Esophagus muscularis mucosa (tissue), 4 donors: Measurements from ENCODE around the gene IPPK. TPM values are rescaled to one million over a fixed set of nuclear protein-coding genes. Genes with fewer than 3 reads are reported as not detected.

Experiments used
- DNase-seq: peaks from one replicate; pipeline ENCODE4 v3.0.0-alpha.2; 2017; ENCODE audit errors: extremely low spot score
- H3K27ac ChIP-seq, 4 donors: fragments of 200-600 bp; sonication (generic); replicated peaks in 1 of 4; 1 replicate in 3 of 4; 2 replicates in 1 of 4; pipeline ENCODE4 v1.5.1; 2016 to 2019; ENCODE audit warnings: mild to moderate bottlenecking in 1 of 4
- H3K27me3 ChIP-seq, 4 donors: fragments of 200-600 bp; sonication (generic); one replicate each; pipeline versions ENCODE4 v1.5.1 to v1.6.0; 2016 to 2019
- H3K36me3 ChIP-seq, 4 donors: fragments of 200-600 bp; sonication (generic); one replicate each; pipeline ENCODE4 v1.5.1; 2016 to 2019
- H3K4me1 ChIP-seq, 4 donors: fragments of 200-600 bp; sonication (generic); one replicate each; pipeline ENCODE4 v1.5.1; 2016 to 2019
- H3K4me3 ChIP-seq, 4 donors: fragments of 200-600 bp; sonication (generic); 1 replicate in 2 of 4; 2 replicates in 2 of 4; pipeline ENCODE4 v1.5.1; 2016 to 2019; ENCODE audit warnings: mild to moderate bottlenecking in 4 of 4, moderate library complexity in 1 of 4
- H3K9me3 ChIP-seq, 4 donors: fragments of 200-600 bp; sonication (generic); 1 replicate in 3 of 4; 2 replicates in 1 of 4; pipeline ENCODE4 v1.5.1; 2016 to 2019
- EP300 ChIP-seq: sonication (generic); formaldehyde crosslinking; IDR thresholded peaks from one replicate; pipeline ENCODE4 v1.6.1; 2017; ENCODE audit warnings: antibody characterized with exemption
- POLR2A ChIP-seq: fragments of 450-650 bp; IDR thresholded peaks from one replicate; pipeline ENCODE4 v1.6.1; 2017; ENCODE audit warnings: antibody characterized with exemption, moderate library complexity, mild to moderate bottlenecking, low read depth
- POLR2AphosphoS5 ChIP-seq, 2 donors: sonication (generic); formaldehyde crosslinking; IDR thresholded peaks; one replicate each; pipeline ENCODE4 v1.6.1; 2017; ENCODE audit warnings: antibody characterized with exemption in 2 of 2
- WGBS: methylation state at CpG from one replicate; pipeline ENCODE4 v1.1.5; 2018; 5-methylcytosine and 5-hydroxymethylcytosine counted together
- intact Hi-C: fragments of 100-400 bp; cut with DNase I; formaldehyde crosslinking; loops from one replicate; pipeline ENCODE4 v1.15.1; 2023
- total RNA-seq, 4 donors: library from RNA; depleted of rRNA; stranded (reverse); fragments of >200 nt; gene quantifications; one replicate each; pipeline versions ENCODE4 v1.1.0 to v1.2.1, GENCODE V29; 2016
- TF ChIP-seq, protein P1 (sequence below), 3 experiments: fragments of 200-600 bp in 2 of 3; fragments of 450-650 bp in 1 of 3; sonication (generic) in 2 of 3; IDR thresholded peaks; one replicate each; pipeline ENCODE4 v1.5.1; 2017 to 2019; ENCODE audit warnings: antibody characterized with exemption in 3 of 3, mild to moderate bottlenecking in 2 of 3, moderate library complexity in 1 of 3

Gene IPPK
- total RNA-seq, 4 donors from 2014 or later = 5.0 to 8.4 (median 6.1) TPM

DNA sequence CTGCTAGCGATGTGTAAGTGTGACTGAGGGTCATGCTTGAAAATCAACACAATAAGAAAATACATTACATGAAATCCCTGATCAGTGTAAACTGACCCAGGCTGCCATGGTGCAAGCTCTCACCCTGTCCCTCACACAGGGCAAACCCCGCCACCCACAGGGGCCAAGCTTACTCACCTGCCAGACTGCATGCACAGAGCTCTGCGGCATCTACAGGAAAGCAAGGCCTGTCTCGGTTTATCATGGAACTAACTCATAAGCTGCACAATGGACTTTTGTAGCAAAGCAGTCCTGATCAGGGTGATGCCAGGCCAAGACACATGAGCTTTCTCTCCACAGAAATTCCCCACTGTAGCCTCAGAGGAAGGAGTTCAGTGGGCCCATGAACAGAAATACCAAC, 9.7 kb downstream of the IPPK start:
- DNase-seq = no peak
- TF ChIP-seq, protein P1, sequence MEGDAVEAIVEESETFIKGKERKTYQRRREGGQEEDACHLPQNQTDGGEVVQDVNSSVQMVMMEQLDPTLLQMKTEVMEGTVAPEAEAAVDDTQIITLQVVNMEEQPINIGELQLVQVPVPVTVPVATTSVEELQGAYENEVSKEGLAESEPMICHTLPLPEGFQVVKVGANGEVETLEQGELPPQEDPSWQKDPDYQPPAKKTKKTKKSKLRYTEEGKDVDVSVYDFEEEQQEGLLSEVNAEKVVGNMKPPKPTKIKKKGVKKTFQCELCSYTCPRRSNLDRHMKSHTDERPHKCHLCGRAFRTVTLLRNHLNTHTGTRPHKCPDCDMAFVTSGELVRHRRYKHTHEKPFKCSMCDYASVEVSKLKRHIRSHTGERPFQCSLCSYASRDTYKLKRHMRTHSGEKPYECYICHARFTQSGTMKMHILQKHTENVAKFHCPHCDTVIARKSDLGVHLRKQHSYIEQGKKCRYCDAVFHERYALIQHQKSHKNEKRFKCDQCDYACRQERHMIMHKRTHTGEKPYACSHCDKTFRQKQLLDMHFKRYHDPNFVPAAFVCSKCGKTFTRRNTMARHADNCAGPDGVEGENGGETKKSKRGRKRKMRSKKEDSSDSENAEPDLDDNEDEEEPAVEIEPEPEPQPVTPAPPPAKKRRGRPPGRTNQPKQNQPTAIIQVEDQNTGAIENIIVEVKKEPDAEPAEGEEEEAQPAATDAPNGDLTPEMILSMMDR (IDR thresholded peaks at IDR 0.05) = no peak
- TF ChIP-seq POLR2AphosphoS5 (IDR thresholded peaks at IDR 0.05) = no peak
- TF ChIP-seq POLR2A = no peak
- no peak for TF ChIP-seq EP300
- intact Hi-C loops = no loop called here
- Histone ChIP-seq H3K9me3 (no peaks in the 10 kb centered on the region), H3K4me3 (no peak overlapping the region), H3K27me3 (no peaks in the 10 kb centered on the region), H3K27ac (no peak overlapping the region), H3K4me1 (peaks cover 6 to 32% (median 17%) of the 10 kb centered on the region in 4 donors), H3K36me3 (peaks cover 8 to 50% (median 35%) of the 10 kb centered on the region in 4 donors)
- 97% methylated on average over 3 of the region's 4 CpGs for WGBS

DNA sequence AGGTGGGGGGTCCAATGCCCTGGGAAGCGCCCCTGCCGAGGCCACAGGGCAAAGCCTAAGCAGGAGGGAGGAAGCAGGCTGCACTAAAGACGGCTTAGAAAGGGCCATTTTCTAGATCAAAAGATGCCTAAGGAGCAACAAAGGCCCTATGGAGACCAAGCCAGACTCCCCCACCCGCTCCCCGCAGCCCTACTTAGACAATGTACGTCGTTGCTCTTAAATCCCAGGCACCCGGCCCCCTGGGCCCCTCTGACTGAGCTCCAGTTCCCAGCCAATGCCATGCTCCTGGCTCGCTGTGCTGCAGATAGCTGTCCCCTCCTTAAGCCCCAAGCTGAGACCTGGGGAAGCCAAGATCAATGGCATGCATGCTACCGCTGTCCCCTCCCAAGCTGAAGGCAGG, 10.3 kb downstream of the IPPK start:
- Histone ChIP-seq H3K27me3 (no peaks in the 10 kb centered on the region), H3K4me1 (peaks cover 9 to 31% (median 15%) of the 10 kb centered on the region in 4 donors), H3K27ac (no peak overlapping the region), H3K36me3 (peaks cover 12 to 57% (median 42%) of the 10 kb centered on the region in 4 donors), H3K4me3 (no peak overlapping the region), H3K9me3 (no peaks in the 10 kb centered on the region)
- intact Hi-C loops = no loop called here
- TF ChIP-seq, protein P1 (IDR thresholded peaks at IDR 0.05) = no peak
- TF ChIP-seq POLR2A = no peak
- no peak for DNase-seq
- WGBS = 83% methylated on average over 9 of the region's 10 CpGs

DNA sequence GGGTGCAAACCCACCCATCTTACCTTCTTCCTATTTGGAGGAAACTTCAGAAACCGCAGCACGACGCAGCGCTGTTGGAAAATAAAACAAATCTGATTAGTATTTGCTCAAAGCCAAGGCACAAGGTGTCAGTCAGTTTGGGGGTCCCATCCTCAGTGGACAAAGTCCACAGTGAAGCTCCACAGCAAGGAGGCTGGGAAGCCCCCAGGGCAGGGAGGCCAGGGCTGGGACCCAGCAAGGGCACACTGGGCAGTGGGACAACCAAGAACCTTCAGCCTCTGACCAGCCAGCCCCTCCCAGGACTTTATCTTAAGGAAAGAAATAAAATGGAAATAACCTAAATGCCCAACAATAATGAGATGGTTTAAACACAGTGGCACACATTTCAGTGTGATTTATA, 11.3 kb downstream of the IPPK start:
- intact Hi-C loops = no loop called here
- Histone ChIP-seq H3K27ac (no peak overlapping the region), H3K4me3 (no peak overlapping the region), H3K9me3 (no peaks in the 10 kb centered on the region), H3K27me3 (no peaks in the 10 kb centered on the region), H3K36me3 (peaks cover 15 to 52% (median 44%) of the 10 kb centered on the region in 4 donors), H3K4me1 (peaks cover 6 to 26% (median 15%) of the 10 kb centered on the region in 4 donors)
- TF ChIP-seq, protein P1 (IDR thresholded peaks at IDR 0.05) = no peak
- 98% methylated on average over 4 of the region's 4 CpGs for WGBS
- DNase-seq = no peak

DNA sequence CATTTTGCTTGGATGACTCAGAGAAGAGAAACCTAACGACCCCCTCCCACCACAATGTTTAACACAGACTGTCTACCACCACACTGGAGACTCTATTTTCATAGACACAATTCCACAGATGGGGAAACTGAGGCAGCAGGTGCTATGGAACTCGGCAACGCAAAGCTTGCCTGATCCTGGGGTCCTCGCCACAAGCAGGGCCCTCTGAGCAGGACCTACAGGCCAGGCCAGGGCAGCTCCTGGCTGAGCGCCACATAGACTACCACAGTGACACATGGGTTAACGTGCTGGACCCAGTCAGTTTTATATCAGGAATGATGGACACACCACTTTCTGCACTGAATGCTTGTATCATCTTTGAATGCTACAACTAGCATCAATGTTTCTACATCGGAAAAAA, 11.8 kb downstream of the IPPK start:
- WGBS = 94% methylated on average over 7 of the region's 7 CpGs
- Histone ChIP-seq H3K4me3 (no peak overlapping the region), H3K27ac (no peak overlapping the region), H3K27me3 (no peaks in the 10 kb centered on the region), H3K9me3 (no peaks in the 10 kb centered on the region), H3K4me1 (peaks cover 6 to 30% (median 19%) of the 10 kb centered on the region in 4 donors), H3K36me3 (peaks cover 15 to 48% (median 44%) of the 10 kb centered on the region in 4 donors)
- no peak for DNase-seq
- TF ChIP-seq EP300 (no peak), POLR2A (no peak), POLR2AphosphoS5 (IDR thresholded peaks at IDR 0.05) (no peak)
- TF ChIP-seq, protein P1 (IDR thresholded peaks at IDR 0.05) = no peak
- intact Hi-C loops = no loop called here

DNA sequence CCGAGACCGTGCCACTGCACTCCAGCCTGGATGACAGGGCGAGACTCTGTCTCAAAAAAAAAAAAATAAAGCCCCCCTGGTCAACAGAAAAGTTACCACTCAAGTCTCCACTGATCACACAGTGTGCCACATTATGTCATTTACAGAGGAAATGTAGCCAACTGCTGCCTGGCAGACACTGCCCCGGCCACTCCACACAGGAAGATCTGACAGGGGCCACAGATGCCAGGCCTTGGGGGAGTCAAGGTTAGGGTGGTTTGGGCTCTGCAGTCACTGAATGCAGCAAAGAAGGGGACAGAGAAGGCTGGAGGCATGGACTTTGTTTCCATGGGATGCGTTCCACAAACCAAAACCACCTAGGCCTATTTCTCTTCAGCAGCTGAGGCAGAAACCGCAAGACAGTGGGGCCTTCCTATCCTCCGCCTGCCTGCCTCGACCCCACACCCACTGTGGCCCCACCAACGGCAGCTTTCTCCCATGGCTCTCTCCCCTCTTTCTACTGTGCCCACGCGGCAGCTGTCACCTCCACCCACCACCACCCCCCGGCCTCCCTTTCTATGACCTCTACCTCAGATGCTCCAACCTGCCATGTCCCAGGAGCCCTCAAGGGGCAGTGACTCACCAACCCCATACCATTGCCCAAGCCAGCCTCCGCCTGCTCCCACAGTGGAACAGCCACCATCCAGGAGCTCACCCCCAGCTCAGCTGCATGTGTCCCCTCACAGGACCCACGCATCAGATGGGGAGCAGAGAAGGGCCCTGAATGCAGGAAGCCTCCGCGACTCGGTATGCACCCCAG, 12.4 kb downstream of the IPPK start:
- DNase-seq = no peak
- peaks cover 6 to 37% (median 23%) of the 10 kb centered on the region in 4 donors for H3K4me1 ChIP-seq
- H3K36me3 ChIP-seq = peaks cover 15 to 55% (median 41%) of the 10 kb centered on the region in 4 donors
- H3K9me3 ChIP-seq = no peaks in the 10 kb centered on the region
- H3K27me3 ChIP-seq = no peaks in the 10 kb centered on the region
- no peak overlapping the region for H3K27ac ChIP-seq
- WGBS = 90% methylated on average over 16 of the region's 17 CpGs
- H3K4me3 ChIP-seq = no peak overlapping the region
- intact Hi-C loops = no loop called here
- TF ChIP-seq, protein P1 (IDR thresholded peaks at IDR 0.05) = no peak
- TF ChIP-seq EP300 = no peak
- TF ChIP-seq POLR2AphosphoS5 (IDR thresholded peaks at IDR 0.05) = no peak
- no peak for TF ChIP-seq POLR2A
